Mucosa of descending colon (tissue), 3 donors: Measurements from ENCODE around the gene CACNB2. TPM values are rescaled to one million over a fixed set of nuclear protein-coding genes. Genes with fewer than 3 reads are reported as not detected.

Source experiments
- ATAC-seq: fragments of 200-7000 bp; cut with Tn5 transposase; one replicate; pipeline ENCODE4 v1.9.1; 2020; ENCODE audit warnings: mild to moderate bottlenecking, moderate library complexity
- DNase-seq, 3 donors: peaks; one replicate each; pipeline ENCODE4 v3.0.0-alpha.2; 2020
- H3K36me3 ChIP-seq: fragments of 200-600 bp; one replicate; pipeline ENCODE4 v1.8.0; 2021; ENCODE audit warnings: low read depth, mild to moderate bottlenecking
- H3K4me1 ChIP-seq: fragments of 200-600 bp; one replicate; pipeline ENCODE4 v1.8.0; 2021; ENCODE audit warnings: low read depth, mild to moderate bottlenecking
- H3K4me3 ChIP-seq: fragments of 200-600 bp; one replicate; pipeline ENCODE4 v1.8.0; 2021; ENCODE audit warnings: mild to moderate bottlenecking
- H3K9me3 ChIP-seq: fragments of 200-600 bp; one replicate; pipeline ENCODE4 v1.8.0; 2021; ENCODE audit warnings: mild to moderate bottlenecking
- intact Hi-C, 2 donors: fragments of 100-400 bp; cut with DNase I in 1 of 2; cut with micrococcal nuclease in 1 of 2; formaldehyde crosslinking; loops; one replicate each; pipeline versions ENCODE4 v1.11.0 to v1.11.1; 2022; cut with DNase I, micrococcal nuclease
- total RNA-seq, 3 donors: library from RNA; stranded (reverse); fragmentation: NEBNext Ultra II Directional in 2 of 3; extraction: Animal tissue kit (Norgen Biotek cat#: 25700) in 2 of 3; gene quantifications; one replicate each; pipeline versions ENCODE4 v1.2.1 to v1.2.4, GENCODE V29; 2021 to 2023
- TF ChIP-seq, protein P1 (sequence below): fragments of 200-600 bp; IDR thresholded peaks from one replicate; pipeline ENCODE4 v1.8.0; 2022; ENCODE audit warnings: antibody characterized with exemption, mild to moderate bottlenecking
- donor health status: DM: no; HTN: no; CAD: no; lungs with moderate emphysema.
- donor health status: DM: no; HTN: no; CAD: no.
- donor health status: DM: no; HTN: yes; CAD: no.

Gene CACNB2
- total RNA-seq, 3 donors from 2014 or later = 13.6 to 26.2 (median 19.8) TPM

DNA sequence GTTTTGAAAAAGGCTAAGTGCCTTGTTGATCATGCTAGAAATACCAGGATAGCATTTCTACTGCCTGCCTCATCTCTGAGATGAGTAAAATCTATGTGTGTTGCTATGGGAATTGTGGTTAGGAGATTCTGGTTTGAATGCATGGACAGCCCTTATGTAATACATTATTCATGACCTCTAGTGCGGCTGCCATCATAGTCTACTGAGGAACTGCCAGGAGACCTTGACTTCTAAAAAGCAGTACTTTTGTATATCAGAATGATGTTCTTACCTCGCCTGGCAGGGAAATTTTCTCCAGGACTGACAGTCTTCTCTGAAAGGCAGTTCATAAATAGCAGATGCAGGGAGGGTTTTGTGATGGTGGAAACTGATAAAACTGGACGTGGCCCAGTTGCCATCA lies 262.6 kb downstream of the CACNB2 start:
- Histone ChIP-seq H3K4me1 (no peaks in the 10 kb centered on the region), H3K36me3 (no peaks in the 10 kb centered on the region), H3K4me3 (no peak overlapping the region), H3K9me3 (no peaks in the 10 kb centered on the region)
- TF ChIP-seq, protein P1, sequence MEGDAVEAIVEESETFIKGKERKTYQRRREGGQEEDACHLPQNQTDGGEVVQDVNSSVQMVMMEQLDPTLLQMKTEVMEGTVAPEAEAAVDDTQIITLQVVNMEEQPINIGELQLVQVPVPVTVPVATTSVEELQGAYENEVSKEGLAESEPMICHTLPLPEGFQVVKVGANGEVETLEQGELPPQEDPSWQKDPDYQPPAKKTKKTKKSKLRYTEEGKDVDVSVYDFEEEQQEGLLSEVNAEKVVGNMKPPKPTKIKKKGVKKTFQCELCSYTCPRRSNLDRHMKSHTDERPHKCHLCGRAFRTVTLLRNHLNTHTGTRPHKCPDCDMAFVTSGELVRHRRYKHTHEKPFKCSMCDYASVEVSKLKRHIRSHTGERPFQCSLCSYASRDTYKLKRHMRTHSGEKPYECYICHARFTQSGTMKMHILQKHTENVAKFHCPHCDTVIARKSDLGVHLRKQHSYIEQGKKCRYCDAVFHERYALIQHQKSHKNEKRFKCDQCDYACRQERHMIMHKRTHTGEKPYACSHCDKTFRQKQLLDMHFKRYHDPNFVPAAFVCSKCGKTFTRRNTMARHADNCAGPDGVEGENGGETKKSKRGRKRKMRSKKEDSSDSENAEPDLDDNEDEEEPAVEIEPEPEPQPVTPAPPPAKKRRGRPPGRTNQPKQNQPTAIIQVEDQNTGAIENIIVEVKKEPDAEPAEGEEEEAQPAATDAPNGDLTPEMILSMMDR = no peak
- intact Hi-C loops = no loop called here
- ATAC-seq (no peak), DNase-seq (no peak)

DNA sequence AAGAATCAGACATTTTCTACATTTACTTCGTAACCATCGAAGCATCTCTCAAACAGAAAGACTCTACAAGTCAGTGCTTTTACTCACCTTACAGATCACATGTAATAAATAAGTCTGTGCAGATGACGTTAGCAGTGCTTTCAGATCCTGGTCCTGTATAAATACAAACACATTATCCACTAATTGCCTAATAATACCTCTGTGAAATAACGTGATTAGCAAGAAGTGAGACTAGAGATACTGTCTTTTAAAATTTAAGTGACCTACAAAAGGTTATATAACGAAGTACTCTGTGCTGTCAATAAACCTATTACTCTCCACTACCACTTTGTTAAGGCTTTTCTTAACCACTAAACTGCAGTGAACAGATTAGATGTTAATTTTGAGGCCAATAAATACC lies 264.3 kb downstream of the CACNB2 start:
- no peak for DNase-seq
- H3K36me3 ChIP-seq = no peaks in the 10 kb centered on the region
- no peak for ATAC-seq
- no peak overlapping the region for H3K4me3 ChIP-seq
- H3K9me3 ChIP-seq = no peaks in the 10 kb centered on the region
- intact Hi-C loops = no loop called here
- TF ChIP-seq, protein P1 = no peak
- H3K4me1 ChIP-seq = no peaks in the 10 kb centered on the region

DNA sequence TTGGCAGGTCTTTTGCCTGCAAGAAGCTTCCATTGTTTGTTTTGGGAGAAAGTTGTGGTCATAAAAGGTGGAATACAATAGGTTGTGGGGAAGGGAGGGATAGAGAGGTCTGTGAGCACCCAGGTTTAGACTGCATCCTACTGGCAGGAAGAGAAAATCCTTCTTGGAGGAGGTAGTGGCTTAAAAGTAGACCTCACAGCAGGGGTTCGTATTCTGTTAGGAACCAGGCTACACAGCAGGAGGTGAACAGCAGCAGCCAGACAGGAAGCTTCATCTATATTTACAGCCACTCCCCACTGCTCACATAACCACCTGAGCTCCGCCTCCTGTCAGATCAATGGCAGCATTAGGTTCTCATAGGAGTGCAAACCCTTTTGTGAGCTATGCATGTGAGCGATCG lies 265.9 kb downstream of the CACNB2 start:
- intact Hi-C loops = no loop called here
- DNase-seq (peak in 1 of 3 donors; percentile 31), ATAC-seq (peak; percentile 62)
- no peaks in the 10 kb centered on the region for H3K36me3 ChIP-seq
- TF ChIP-seq, protein P1 = no peak
- H3K4me1 ChIP-seq = no peaks in the 10 kb centered on the region
- H3K9me3 ChIP-seq = no peaks in the 10 kb centered on the region
- no peak overlapping the region for H3K4me3 ChIP-seq

DNA sequence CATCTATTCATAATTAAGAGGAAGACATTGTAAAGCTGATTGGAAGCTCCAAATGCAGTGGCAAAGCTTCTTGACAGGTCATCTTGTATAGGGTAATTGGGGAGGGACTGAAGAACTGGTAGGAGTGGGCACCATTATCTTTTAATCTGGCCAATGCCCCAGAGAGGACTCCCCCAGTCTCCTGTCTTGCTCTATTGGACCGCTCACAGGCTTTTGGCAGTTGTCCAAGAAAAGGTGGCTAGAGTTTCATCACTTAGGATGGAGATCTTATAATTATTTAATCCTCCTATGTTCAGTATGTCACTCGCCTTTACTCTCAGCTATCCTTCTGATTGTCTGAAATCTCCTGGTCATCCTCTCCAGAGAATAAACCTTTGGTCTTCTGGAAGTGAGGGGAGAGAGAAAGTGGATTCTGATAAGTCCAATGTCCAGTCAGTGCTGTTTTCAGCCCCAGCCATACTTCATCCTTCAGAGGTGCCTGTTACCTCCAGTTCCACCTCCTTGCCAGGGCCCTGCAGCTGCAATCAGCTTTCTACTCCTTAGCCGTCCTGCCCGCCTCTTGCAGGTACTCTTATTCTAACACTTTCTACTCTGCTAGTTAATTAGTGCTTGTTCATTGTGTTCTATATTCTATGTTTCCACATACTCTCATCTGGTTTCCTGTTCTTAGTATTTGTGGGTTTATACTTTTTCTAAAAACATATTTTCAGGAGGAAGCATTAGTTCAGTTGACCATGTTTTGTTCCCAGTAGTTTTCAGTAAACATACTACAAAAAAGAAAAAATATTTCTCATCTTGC lies 269.6 kb downstream of the CACNB2 start:
- no peak for ATAC-seq
- Histone ChIP-seq H3K36me3 (no peaks in the 10 kb centered on the region), H3K9me3 (no peaks in the 10 kb centered on the region), H3K4me3 (no peak overlapping the region), H3K4me1 (no peaks in the 10 kb centered on the region)
- intact Hi-C loops = no loop called here
- no peak for DNase-seq
- TF ChIP-seq, protein P1 = no peak

DNA sequence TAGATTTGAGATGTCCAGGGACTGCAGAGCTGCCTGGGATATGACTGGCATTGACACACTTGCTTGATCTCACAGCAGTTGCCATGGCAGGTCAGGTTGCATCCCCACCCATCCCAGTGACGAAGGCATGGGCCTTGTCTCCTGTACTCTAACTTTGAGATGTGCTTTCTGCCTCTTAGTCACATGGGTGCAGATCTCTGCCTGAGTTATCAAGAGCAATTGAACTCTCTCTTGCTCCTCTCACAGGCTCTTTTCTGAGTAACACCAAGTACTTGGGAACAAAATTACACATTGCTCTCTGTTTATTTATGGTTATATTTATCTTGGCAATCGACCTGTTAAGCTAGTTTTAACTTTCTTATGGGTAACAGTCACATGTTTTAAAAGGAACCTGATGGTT lies 273.8 kb downstream of the CACNB2 start:
- H3K36me3 ChIP-seq = no peaks in the 10 kb centered on the region
- no peaks in the 10 kb centered on the region for H3K4me1 ChIP-seq
- no peak overlapping the region for H3K4me3 ChIP-seq
- intact Hi-C loops = no loop called here
- TF ChIP-seq, protein P1 = no peak
- H3K9me3 ChIP-seq = no peaks in the 10 kb centered on the region
- ATAC-seq (peak; percentile 16), DNase-seq (no peak)
